HG02763 (cell line): ENCODE measurements around the gene PRLR.
"Not testable (repeated sequence)": the region's sequence is repeated elsewhere in the genome, so short reads cannot be mapped to it uniquely, and the experiment has no call there.

Experiments used
- ATAC-seq: cut with Tn5 transposase; IDR thresholded peaks from one replicate; pipeline ENCODE4 v1.9.1; 2021; ENCODE audit warnings: mild to moderate bottlenecking, moderate library complexity; ENCODE audit not compliant: unreplicated experiment

PRLR gene

GRCh38 chr5:35230038-35230611, at the start of gene PRLR:
TSS of gene PRLR (minus strand) at chr5:35230487. CDS start at chr5:35089620, 140,867 bp downstream.
- ATAC-seq: peak; percentile 32

- ATAC-seq: no peak
Measured at GRCh38 chr5:35274839-35275509, 44.7 kb upstream of the PRLR start.

- ATAC-seq: no peak
Measured at GRCh38 chr5:35269006-35269405, 38.7 kb upstream of the PRLR start.

GRCh38 chr5:35266276-35266675, 36.0 kb upstream of the PRLR start:
- ATAC-seq: no peak

GRCh38 chr5:35264509-35264908, 34.2 kb upstream of the PRLR start:
- no peak for ATAC-seq

GRCh38 chr5:35263266-35263877, 33.1 kb upstream of the PRLR start:
- no peak for ATAC-seq

GRCh38 chr5:35253582-35253981, 23.3 kb upstream of the PRLR start:
- no peak for ATAC-seq

- no peak for ATAC-seq
Measured at GRCh38 chr5:35252963-35253362, 22.7 kb upstream of the PRLR start.

GRCh38 chr5:35248843-35249780, 18.8 kb upstream of the PRLR start:
- no peak for ATAC-seq

GRCh38 chr5:35247648-35248034, 17.4 kb upstream of the PRLR start:
- ATAC-seq: no peak

- ATAC-seq: no peak
Measured at GRCh38 chr5:35246900-35247647, 16.8 kb upstream of the PRLR start.

- ATAC-seq: no peak
Measured at GRCh38 chr5:35246411-35246810, 16.1 kb upstream of the PRLR start.

GRCh38 chr5:35245371-35245770, 15.1 kb upstream of the PRLR start:
- ATAC-seq: not testable (repeated sequence)

GRCh38 chr5:35244171-35244570, 13.9 kb upstream of the PRLR start:
- ATAC-seq: no peak

- no peak for ATAC-seq
Measured at GRCh38 chr5:35242702-35243258, 12.5 kb upstream of the PRLR start.

GRCh38 chr5:35240892-35241291, 10.6 kb upstream of the PRLR start:
- ATAC-seq: no peak

- ATAC-seq: no peak
Measured at GRCh38 chr5:35239911-35240610, 9.8 kb upstream of the PRLR start.

GRCh38 chr5:35239476-35239875, 9.2 kb upstream of the PRLR start:
- ATAC-seq: no peak

GRCh38 chr5:35237580-35238376, 7.5 kb upstream of the PRLR start:
- ATAC-seq: peak; percentile 77
